HG03469 (cell line): ENCODE results near the gene LCMT2.

Experiments used
- ATAC-seq: cut with Tn5 transposase; IDR thresholded peaks from one replicate; pipeline ENCODE4 v1.9.1; 2021; ENCODE audit warnings: mild to moderate bottlenecking, moderate library complexity, moderate number of reproducible peaks; ENCODE audit not compliant: unreplicated experiment

The LCMT2 gene

DNA sequence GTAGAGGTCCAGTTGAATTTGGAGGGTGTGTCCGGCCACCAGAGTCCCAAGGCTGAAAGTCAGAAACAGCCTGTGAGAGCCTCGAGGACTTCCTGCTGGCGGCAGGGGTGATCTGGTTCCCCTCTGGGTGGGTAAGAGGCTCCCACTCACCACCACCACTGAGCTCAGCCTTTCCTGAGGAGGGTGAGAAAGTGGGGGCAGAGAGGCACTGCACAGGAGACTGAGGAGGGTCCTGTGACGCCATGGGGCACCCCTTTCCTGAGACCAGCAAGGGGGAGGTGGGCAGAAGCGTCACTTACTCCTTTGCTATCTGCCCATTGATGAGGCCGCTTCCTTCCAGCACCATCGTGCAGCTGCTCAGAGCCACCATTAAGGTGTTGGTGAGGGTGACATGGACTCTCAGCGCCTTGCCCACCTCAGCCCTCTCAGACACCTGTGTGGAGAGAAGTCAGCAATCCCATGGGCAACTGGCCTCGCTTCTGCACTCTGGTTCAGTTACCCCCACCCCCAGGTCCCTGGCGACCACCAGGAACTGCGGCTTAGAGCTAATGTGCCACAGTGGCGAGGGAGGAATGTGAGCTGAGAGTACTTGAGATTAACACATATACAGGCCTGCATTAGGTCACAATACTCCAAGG, 53.7 kb downstream of the LCMT2 start:
- ATAC-seq = no peak

DNA sequence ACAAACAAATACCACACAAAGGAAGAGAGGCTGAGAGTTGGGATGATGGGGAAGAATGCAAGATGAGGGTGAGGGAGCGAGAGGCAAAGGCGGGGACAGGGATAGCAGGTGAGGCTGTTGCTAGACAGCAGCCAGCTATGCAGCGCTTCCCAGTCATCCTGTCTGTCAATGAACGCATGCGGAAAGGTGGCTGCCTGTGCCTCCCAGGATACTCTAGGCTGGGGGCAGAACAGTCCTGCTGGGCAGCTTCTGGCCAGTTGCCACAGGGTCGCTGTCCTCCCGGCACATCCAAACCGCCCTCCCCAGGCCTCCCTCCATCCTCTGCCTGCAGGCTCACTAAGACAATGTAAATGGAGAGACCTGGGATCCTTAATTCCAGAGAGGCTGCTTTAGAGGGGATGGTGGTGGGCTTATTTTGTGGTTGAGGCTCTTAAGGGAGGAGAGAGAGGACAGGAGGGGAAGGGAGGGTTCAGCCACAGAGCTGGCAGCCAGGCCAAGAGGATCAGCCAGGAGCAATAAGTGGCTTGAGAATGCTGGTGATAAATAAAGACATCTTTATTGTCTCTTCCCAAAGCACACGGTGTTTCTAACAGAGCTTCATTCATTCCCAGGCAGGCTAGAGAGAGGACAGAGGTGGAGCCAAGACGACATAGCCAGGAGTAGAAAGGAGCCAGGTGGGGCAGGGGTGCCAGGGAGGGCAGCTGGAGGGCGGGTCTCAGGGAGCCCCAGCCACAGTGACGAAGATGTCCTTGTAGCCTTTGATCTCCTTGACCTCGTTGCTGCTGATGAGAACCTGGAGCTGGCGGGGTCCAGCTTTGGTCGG, 54.4 kb downstream of the LCMT2 start:
- ATAC-seq = no peak

DNA sequence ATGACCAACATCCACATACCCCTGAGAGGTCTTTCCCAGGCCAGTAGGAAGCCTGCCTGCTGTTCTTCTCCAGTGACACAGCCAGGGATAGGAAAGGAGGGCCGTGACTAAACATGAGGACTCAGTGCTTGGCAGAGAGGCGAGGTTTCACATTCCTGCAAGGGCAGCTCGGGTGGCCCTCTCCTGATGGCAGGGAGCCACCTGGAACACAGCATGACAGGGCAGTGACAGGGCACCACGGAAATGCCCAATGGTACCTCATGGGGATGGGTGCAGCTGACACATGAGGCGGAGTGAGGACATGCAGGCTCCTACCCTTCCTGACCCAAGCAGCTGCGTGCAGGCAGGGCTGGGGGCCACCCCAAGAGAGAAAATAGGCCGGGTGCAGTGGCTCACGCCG, 56.2 kb downstream of the LCMT2 start:
- no peak for ATAC-seq
